Astrocyte of the hippocampus (primary cell): ENCODE data around the gene PTPRT.

Experiments used
- DNase-seq: peaks from one replicate; pipeline ENCODE4 v3.0.0; 2011; ENCODE audit warnings: low read depth, low spot score

The PTPRT gene

GRCh38 chr20:42807876-42808275 is 381.8 kb downstream of the PTPRT start:
- no peak for DNase-seq

- DNase-seq = no peak
These were observed 394.5 kb downstream of the PTPRT start for GRCh38 chr20:42795111-42795695.

GRCh38 chr20:42792052-42792451 is 397.7 kb downstream of the PTPRT start:
- no peak for DNase-seq

GRCh38 chr20:42790111-42790510 is 399.6 kb downstream of the PTPRT start:
- no peak for DNase-seq

GRCh38 chr20:42788707-42789106 is 401.0 kb downstream of the PTPRT start:
- no peak for DNase-seq

GRCh38 chr20:42785041-42785440 is 404.7 kb downstream of the PTPRT start:
- no peak for DNase-seq

GRCh38 chr20:42779216-42779615 is 410.5 kb downstream of the PTPRT start:
- DNase-seq = no peak

- no peak for DNase-seq
These were observed 413.8 kb downstream of the PTPRT start for GRCh38 chr20:42775866-42776265.

- DNase-seq = no peak
These were observed 414.7 kb downstream of the PTPRT start for GRCh38 chr20:42775037-42775436.

GRCh38 chr20:42763015-42763414 is 426.7 kb downstream of the PTPRT start:
- no peak for DNase-seq

GRCh38 chr20:42756991-42757390 is 432.7 kb downstream of the PTPRT start:
- no peak for DNase-seq

GRCh38 chr20:42754706-42755105 is 435.0 kb downstream of the PTPRT start:
- DNase-seq = no peak

- DNase-seq = peak; percentile 12
These were observed 437.1 kb downstream of the PTPRT start for GRCh38 chr20:42752620-42753019.

- DNase-seq = peak; percentile 59
These were observed 440.1 kb downstream of the PTPRT start for GRCh38 chr20:42749556-42749955.

GRCh38 chr20:42747765-42748411 is 441.8 kb downstream of the PTPRT start:
- no peak for DNase-seq

GRCh38 chr20:42744756-42745465 is 444.8 kb downstream of the PTPRT start:
- DNase-seq = no peak

GRCh38 chr20:42742926-42743325 is 446.8 kb downstream of the PTPRT start:
- DNase-seq = peak; percentile 56

- no peak for DNase-seq
These were observed 447.8 kb downstream of the PTPRT start for GRCh38 chr20:42741906-42742305.

- DNase-seq = peak; percentile 59
These were observed 449.4 kb downstream of the PTPRT start for GRCh38 chr20:42740226-42740870.

GRCh38 chr20:42739683-42740082 is 450.0 kb downstream of the PTPRT start:
- DNase-seq = no peak

GRCh38 chr20:42735539-42735938 is 454.2 kb downstream of the PTPRT start:
- no peak for DNase-seq

- no peak for DNase-seq
These were observed 454.9 kb downstream of the PTPRT start for GRCh38 chr20:42734660-42735368.
